ENCODE results near the gene ICE1. TPM values are rescaled to one million over a fixed set of nuclear protein-coding genes. Genes with fewer than 3 reads are reported as not detected.

ICE1 gene
- total RNA-seq, 1 experiment from 2014 or later: 38.3 TPM

DNA sequence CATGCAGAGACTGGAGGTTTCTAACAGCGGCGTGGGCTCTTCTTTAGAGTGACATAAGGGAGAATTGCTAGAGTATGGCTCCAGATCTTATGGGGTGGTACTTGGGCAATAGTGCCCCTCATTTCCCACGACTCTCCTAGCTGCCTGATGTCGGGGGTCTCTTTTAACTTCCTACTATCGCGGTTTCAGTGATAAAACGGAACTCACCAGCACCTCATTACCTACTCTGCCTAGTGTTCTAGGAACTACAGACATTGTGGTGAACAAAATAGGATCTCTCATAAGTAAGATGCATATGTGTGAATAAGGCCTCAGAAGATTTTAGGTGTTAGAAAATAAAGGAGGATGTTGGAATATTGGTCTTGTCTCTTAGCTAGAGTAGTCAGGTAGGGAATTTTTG, 1.1 kb downstream of the ICE1 start:
- H3K36me3 ChIP-seq (ENCODE audit: control insufficient read depth, insufficient read depth, low read length): peaks cover 4% of the 10 kb centered on the region
- intact Hi-C loops (cut with micrococcal nuclease; ENCODE audit: unreplicated experiment) (no loop called here), in situ Hi-C loops (cut with HindIII; ENCODE audit: low pct_unique_long_range_greater_than_20kb, low sequenced_read_pairs) (no loop called here)
- ChIA-PET POLR2A (no interaction called here), CTCF (no interaction called here)
- no peak for TF ChIP-seq SIN3A (IDR thresholded peaks at IDR 0.05; ENCODE audit: borderline replicate concordance, insufficient read depth, low read depth, low read length)
- no peak for TF ChIP-seq POLR2AphosphoS5 (IDR thresholded peaks at IDR 0.05; ENCODE audit: low read depth, low read length)
- TF ChIP-seq, protein P1, sequence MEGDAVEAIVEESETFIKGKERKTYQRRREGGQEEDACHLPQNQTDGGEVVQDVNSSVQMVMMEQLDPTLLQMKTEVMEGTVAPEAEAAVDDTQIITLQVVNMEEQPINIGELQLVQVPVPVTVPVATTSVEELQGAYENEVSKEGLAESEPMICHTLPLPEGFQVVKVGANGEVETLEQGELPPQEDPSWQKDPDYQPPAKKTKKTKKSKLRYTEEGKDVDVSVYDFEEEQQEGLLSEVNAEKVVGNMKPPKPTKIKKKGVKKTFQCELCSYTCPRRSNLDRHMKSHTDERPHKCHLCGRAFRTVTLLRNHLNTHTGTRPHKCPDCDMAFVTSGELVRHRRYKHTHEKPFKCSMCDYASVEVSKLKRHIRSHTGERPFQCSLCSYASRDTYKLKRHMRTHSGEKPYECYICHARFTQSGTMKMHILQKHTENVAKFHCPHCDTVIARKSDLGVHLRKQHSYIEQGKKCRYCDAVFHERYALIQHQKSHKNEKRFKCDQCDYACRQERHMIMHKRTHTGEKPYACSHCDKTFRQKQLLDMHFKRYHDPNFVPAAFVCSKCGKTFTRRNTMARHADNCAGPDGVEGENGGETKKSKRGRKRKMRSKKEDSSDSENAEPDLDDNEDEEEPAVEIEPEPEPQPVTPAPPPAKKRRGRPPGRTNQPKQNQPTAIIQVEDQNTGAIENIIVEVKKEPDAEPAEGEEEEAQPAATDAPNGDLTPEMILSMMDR (IDR thresholded peaks at IDR 0.05): no peak
- no peak for TF ChIP-seq TCF7L2 (IDR thresholded peaks at IDR 0.05; ENCODE audit: low read depth, low read length)
- TF ChIP-seq, protein P2, sequence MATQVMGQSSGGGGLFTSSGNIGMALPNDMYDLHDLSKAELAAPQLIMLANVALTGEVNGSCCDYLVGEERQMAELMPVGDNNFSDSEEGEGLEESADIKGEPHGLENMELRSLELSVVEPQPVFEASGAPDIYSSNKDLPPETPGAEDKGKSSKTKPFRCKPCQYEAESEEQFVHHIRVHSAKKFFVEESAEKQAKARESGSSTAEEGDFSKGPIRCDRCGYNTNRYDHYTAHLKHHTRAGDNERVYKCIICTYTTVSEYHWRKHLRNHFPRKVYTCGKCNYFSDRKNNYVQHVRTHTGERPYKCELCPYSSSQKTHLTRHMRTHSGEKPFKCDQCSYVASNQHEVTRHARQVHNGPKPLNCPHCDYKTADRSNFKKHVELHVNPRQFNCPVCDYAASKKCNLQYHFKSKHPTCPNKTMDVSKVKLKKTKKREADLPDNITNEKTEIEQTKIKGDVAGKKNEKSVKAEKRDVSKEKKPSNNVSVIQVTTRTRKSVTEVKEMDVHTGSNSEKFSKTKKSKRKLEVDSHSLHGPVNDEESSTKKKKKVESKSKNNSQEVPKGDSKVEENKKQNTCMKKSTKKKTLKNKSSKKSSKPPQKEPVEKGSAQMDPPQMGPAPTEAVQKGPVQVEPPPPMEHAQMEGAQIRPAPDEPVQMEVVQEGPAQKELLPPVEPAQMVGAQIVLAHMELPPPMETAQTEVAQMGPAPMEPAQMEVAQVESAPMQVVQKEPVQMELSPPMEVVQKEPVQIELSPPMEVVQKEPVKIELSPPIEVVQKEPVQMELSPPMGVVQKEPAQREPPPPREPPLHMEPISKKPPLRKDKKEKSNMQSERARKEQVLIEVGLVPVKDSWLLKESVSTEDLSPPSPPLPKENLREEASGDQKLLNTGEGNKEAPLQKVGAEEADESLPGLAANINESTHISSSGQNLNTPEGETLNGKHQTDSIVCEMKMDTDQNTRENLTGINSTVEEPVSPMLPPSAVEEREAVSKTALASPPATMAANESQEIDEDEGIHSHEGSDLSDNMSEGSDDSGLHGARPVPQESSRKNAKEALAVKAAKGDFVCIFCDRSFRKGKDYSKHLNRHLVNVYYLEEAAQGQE (IDR thresholded peaks at IDR 0.05; ENCODE audit: insufficient read depth in 1 of 2, low read depth in 2 of 2, low read length in 1 of 2): no peak
- peaks cover 30% of the 10 kb centered on the region for H3K4me1 ChIP-seq (ENCODE audit: control insufficient read depth, insufficient read depth, low read length)
- H3K4me3 ChIP-seq (ENCODE audit: low read depth in 2 of 2, low read length in 2 of 2): peak overlapping the region; percentile 98 to 99
- peaks cover 6% of the 10 kb centered on the region; the same call in 1 of the 2 replicates for H3K9me3 ChIP-seq (ENCODE audit: control insufficient read depth, insufficient read depth, low read depth, low read length)
- no peaks in the 10 kb centered on the region for H3K27me3 ChIP-seq (ENCODE audit: control insufficient read depth, insufficient read depth, low read length)
- peak overlapping the region; percentile 91 for H3K27ac ChIP-seq (ENCODE audit: low read length)
- ATAC-seq (no peak), DNase-seq (ENCODE audit: low read depth, low spot score) (no peak)
- no TSS peak for BruUV-seq (replicated peaks)

DNA sequence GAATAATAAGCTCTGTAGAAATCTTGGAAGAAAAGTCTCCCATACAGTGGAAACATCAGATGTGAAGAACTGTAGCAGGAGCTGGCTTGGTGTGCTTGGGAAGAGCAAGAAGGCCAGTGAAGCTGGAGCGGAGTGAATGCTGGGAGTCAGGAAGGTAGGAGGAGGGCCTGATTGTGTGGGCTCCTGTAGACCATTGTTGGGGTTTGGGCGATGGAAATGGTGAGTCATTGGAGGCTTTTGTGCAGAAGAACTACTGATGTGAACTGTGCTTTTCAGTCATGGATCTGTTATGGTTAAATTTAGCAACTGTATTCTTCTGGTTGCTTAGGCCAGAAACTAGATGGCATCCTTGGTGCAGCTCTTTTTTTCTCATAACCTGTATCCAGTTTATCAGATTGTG, 2.3 kb downstream of the ICE1 start:
- BruUV-seq (replicated peaks): no TSS peak
- Histone ChIP-seq H3K9me3 (ENCODE audit: control insufficient read depth, insufficient read depth, low read depth, low read length) (peaks cover 10% of the 10 kb centered on the region; the same call in 1 of the 2 replicates), H3K36me3 (ENCODE audit: control insufficient read depth, insufficient read depth, low read length) (peaks cover 4% of the 10 kb centered on the region), H3K27ac (ENCODE audit: low read length) (no peak overlapping the region), H3K4me3 (ENCODE audit: low read depth in 2 of 2, low read length in 2 of 2) (no peak overlapping the region), H3K27me3 (ENCODE audit: control insufficient read depth, insufficient read depth, low read length) (no peaks in the 10 kb centered on the region), H3K4me1 (ENCODE audit: control insufficient read depth, insufficient read depth, low read length) (peaks cover 25% of the 10 kb centered on the region; the same call in 1 of the 2 replicates)
- ChIA-PET POLR2A (no interaction called here), CTCF (no interaction called here)
- TF ChIP-seq, protein P2 (IDR thresholded peaks at IDR 0.05; ENCODE audit: insufficient read depth in 1 of 2, low read depth in 2 of 2, low read length in 1 of 2): no peak
- TF ChIP-seq TCF7L2 (IDR thresholded peaks at IDR 0.05; ENCODE audit: low read depth, low read length) (no peak), POLR2AphosphoS5 (IDR thresholded peaks at IDR 0.05; ENCODE audit: low read depth, low read length) (no peak), SIN3A (IDR thresholded peaks at IDR 0.05; ENCODE audit: borderline replicate concordance, insufficient read depth, low read depth, low read length) (no peak)
- TF ChIP-seq, protein P1 (IDR thresholded peaks at IDR 0.05): no peak
- no peak for ATAC-seq
- no peak for DNase-seq (ENCODE audit: low read depth, low spot score)
- intact Hi-C loops (cut with micrococcal nuclease; ENCODE audit: unreplicated experiment): no loop called here
- in situ Hi-C loops (cut with HindIII; ENCODE audit: low pct_unique_long_range_greater_than_20kb, low sequenced_read_pairs): no loop called here
